ENCODE results near the gene ZNF680. TPM values are rescaled to one million over a fixed set of nuclear protein-coding genes. Genes with fewer than 3 reads are reported as not detected.

ZNF680 gene
- 16.9 TPM for total RNA-seq
- 11.1 TPM for polyA plus RNA-seq
- long read RNA-seq, donor 1 = 0 reads
- long read RNA-seq, donor 2 = 0 reads
- long read RNA-seq, donor 3, partial matches to known transcripts = 7 of 10 reads
- long read RNA-seq, donor 3, other reads (novel, unspliced or antisense) = 0 of 10 reads
- long read RNA-seq, donor 4, partial matches to known transcripts = 34 of 38 reads
- long read RNA-seq, donor 4, other reads (novel, unspliced or antisense) = 0 of 38 reads
- long read RNA-seq, donor 5, transcript ZNF680-201 (4 exons, 3,022 nt) = major isoform, 7 of 33 reads
- long read RNA-seq, donor 5, partial matches to known transcripts = 18 of 33 reads
- long read RNA-seq, donor 5, other reads (novel, unspliced or antisense) = 6 of 33 reads
- long read RNA-seq, donor 6, partial matches to known transcripts = 5 of 6 reads
- long read RNA-seq, donor 6, other reads (novel, unspliced or antisense) = 0 of 6 reads
- long read RNA-seq, donor 7, transcript ZNF680-201 (4 exons, 3,022 nt) = major isoform, 6 of 17 reads
- long read RNA-seq, donor 7, partial matches to known transcripts = 5 of 17 reads
- long read RNA-seq, donor 7, other reads (novel, unspliced or antisense) = 5 of 17 reads
- long read RNA-seq, donor 8 = 0 reads
- long read RNA-seq, donor 9, partial matches to known transcripts = 13 of 25 reads
- long read RNA-seq, donor 9, other reads (novel, unspliced or antisense) = 10 of 25 reads
- long read RNA-seq, donor 10, transcript ZNF680-201 (4 exons, 3,022 nt) = major isoform, 6 of 27 reads
- long read RNA-seq, donor 10, partial matches to known transcripts = 14 of 27 reads
- long read RNA-seq, donor 10, other reads (novel, unspliced or antisense) = 6 of 27 reads

DNA sequence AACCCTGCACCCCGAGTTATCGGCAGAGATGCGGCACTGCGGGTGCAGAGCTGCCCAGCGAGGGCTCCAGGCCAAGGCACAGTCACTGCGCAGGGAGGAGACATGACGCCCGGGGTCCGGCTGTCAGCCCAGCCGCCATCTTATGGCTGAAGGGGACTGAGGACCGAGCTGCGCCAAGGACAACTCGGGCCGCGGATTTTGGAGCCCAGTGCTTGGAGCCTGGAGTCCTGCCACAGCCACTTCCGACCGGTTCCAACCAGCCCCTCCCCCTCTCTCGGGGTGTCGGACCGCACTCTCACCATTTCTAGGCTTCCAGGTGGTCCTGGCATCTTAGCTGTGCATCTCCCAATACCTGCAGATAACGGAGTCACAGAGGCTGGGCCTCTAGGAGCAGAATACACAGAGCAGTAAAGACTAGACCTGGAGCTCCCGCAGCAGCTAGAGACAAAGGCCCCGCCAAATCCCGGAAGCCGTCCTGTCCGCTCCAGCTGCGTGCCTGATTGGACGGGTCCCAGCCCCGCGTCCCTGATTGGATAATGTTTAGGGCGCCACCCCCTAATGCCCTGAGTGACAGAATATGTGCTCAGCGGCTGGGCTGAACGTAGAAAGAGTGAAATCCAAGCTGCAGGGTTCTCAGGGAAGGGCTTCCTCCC is at the start of gene ZNF680:
Gene ZNF680, minus strand, starts transcription at position 446 of the 653 bp plus-strand sequence. Its CDS starts 117 bp downstream, at position 329.
- no peaks in the 10 kb centered on the region for H3K36me3 ChIP-seq (ENCODE audit: control insufficient read depth in 2 of 2, insufficient read depth in 2 of 2, low read length in 1 of 2)
- peak within 1 kb of the TSS; percentile 86 to 93 for H3K27ac ChIP-seq (ENCODE audit: low read depth in 1 of 2, low read length in 1 of 2)
- DNase-seq (ENCODE audit: low read depth in 6 of 9, low spot score in 9 of 9) = peak; percentile 75 to 95 (median 87)
- no peaks in the 10 kb centered on the region for H3K4me1 ChIP-seq (ENCODE audit: control insufficient read depth in 2 of 2, insufficient read depth in 2 of 2, low read length in 2 of 2)
- H3K9me3 ChIP-seq (ENCODE audit: control insufficient read depth in 2 of 2, insufficient read depth in 1 of 2, low read length in 1 of 2) = no peaks in the 10 kb centered on the region
- H3K4me3 ChIP-seq (ENCODE audit: low read length in 2 of 2) = peak within 1 kb of the TSS; percentile 68 to 92
- under 1% methylated on average over 33 of the region's 33 CpGs for WGBS
- no peaks in the 10 kb centered on the region for H3K27me3 ChIP-seq (ENCODE audit: control insufficient read depth in 2 of 2, insufficient read depth in 1 of 2, low read length in 1 of 2)

DNA sequence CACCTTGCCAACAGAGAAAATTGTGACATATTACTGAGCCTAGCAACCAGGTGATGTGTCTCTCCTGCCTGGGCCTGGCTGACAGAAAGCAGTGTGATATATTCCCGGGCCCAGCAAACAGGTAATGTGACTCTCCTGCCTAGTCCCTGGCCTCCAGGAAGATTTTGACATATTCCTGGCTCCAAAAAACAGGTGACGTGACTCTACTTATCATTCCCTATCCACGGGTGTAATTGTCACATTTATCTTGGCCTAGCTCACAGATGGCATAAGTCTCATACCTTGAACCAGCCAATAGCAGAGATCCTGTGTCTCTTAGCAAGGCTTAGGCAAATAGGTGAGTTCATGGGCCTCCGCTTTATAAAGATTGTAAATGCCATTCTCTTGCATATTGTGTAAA is 49.6 kb upstream of the ZNF680 start:
- no peak for DNase-seq (ENCODE audit: low read depth in 6 of 9, low spot score in 9 of 9)
- Histone ChIP-seq H3K27me3 (ENCODE audit: control insufficient read depth in 2 of 2, insufficient read depth in 1 of 2, low read length in 1 of 2) (no peaks in the 10 kb centered on the region), H3K36me3 (ENCODE audit: control insufficient read depth in 2 of 2, insufficient read depth in 2 of 2, low read length in 1 of 2) (no peaks in the 10 kb centered on the region), H3K9me3 (ENCODE audit: control insufficient read depth in 2 of 2, insufficient read depth in 1 of 2, low read length in 1 of 2) (peaks cover 1 to 9% of the 10 kb centered on the region in 2 donors), H3K4me3 (ENCODE audit: low read length in 2 of 2) (no peak overlapping the region), H3K4me1 (ENCODE audit: control insufficient read depth in 2 of 2, insufficient read depth in 2 of 2, low read length in 2 of 2) (no peaks in the 10 kb centered on the region), H3K27ac (ENCODE audit: low read depth in 1 of 2, low read length in 1 of 2) (no peak overlapping the region)
- 70% methylated on average over 4 of the region's 4 CpGs for WGBS

DNA sequence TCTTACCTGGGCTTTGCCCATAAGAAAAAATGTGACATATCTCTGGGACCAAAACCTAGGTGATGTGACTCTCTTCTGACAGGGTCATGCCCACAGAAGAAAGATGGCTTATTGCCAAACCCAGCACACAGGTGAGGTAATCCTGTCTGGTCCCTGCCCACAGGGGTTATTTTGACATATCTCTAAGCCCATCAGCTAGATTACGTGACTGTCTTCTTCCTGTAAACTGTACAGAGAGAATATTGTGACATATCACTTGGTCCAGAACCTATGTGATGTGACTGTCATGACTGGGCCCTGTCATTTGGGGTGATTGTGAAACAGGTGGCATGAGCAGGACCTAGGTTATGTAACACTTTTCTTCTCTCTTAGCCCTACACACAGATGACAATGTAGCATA is 48.8 kb upstream of the ZNF680 start:
- Histone ChIP-seq H3K4me1 (ENCODE audit: control insufficient read depth in 2 of 2, insufficient read depth in 2 of 2, low read length in 2 of 2) (no peaks in the 10 kb centered on the region), H3K27ac (ENCODE audit: low read depth in 1 of 2, low read length in 1 of 2) (no peak overlapping the region), H3K9me3 (ENCODE audit: control insufficient read depth in 2 of 2, insufficient read depth in 1 of 2, low read length in 1 of 2) (peaks cover 1 to 9% of the 10 kb centered on the region in 2 donors), H3K27me3 (ENCODE audit: control insufficient read depth in 2 of 2, insufficient read depth in 1 of 2, low read length in 1 of 2) (no peaks in the 10 kb centered on the region), H3K36me3 (ENCODE audit: control insufficient read depth in 2 of 2, insufficient read depth in 2 of 2, low read length in 1 of 2) (no peaks in the 10 kb centered on the region), H3K4me3 (ENCODE audit: low read length in 2 of 2) (no peak overlapping the region)
- 83% methylated on average over 1 of the region's 1 CpG for WGBS
- DNase-seq (ENCODE audit: low read depth in 6 of 9, low spot score in 9 of 9) = no peak

DNA sequence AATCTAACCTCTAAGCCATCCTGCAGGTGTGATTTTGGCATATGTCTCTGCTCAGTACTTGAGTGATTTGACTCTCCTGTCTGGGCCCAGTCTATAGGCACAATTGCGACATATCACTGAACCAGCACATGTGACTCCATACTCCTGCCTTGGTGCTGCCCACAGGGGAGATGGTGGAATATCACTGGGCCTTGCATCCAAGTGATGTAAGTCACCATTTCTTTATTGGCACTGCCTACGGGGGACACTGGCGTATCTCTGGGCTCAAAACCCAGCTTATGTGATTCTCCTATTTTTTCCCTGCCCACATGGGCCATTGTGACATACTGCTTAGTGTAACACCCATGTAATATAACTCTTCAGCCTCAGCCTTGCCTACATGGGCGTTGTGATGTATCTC is 48.1 kb upstream of the ZNF680 start:
- Histone ChIP-seq H3K9me3 (ENCODE audit: control insufficient read depth in 2 of 2, insufficient read depth in 1 of 2, low read length in 1 of 2) (peaks cover 1 to 9% of the 10 kb centered on the region in 2 donors), H3K4me3 (ENCODE audit: low read length in 2 of 2) (no peak overlapping the region), H3K27ac (ENCODE audit: low read depth in 1 of 2, low read length in 1 of 2) (no peak overlapping the region), H3K36me3 (ENCODE audit: control insufficient read depth in 2 of 2, insufficient read depth in 2 of 2, low read length in 1 of 2) (no peaks in the 10 kb centered on the region), H3K27me3 (ENCODE audit: control insufficient read depth in 2 of 2, insufficient read depth in 1 of 2, low read length in 1 of 2) (no peaks in the 10 kb centered on the region), H3K4me1 (ENCODE audit: control insufficient read depth in 2 of 2, insufficient read depth in 2 of 2, low read length in 2 of 2) (no peaks in the 10 kb centered on the region)
- WGBS = 92% methylated on average over 4 of the region's 4 CpGs
- no peak for DNase-seq (ENCODE audit: low read depth in 6 of 9, low spot score in 9 of 9)

DNA sequence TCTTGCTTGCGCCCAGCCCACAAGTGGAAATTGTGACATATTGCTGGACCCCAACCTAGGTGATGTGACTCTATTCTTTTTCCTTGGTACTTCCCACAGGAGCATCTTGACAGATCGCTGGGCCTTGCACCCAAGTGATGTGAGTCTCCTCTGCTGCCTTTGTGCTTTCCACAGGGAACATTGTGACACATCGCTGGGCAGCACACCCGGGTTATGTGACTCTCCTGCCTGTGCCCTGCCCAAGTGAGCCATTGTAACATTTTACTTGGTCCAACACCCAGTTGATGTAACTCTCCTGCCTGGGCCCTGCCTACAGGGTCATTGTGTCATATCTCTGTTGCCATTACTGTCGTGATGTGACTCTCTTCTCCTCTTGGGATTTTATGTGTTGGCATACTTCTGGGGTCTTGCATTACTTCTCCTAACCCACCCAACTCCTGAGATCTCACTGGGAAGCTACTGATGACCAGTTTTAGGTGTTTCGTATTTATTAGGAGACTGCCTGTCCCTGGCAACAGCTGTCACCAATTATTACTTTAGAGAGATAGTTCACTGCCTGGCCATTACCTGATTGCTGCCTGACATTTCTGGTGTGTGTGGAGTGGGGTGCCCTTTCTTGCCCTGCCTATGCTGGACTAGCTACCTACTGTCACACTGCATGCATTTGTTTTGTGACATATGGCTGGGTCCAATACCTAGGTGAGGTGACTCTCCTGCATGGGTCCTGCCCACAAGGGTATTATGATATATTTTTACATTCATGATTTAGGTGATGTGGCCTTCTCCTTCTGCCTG is 45.4 kb upstream of the ZNF680 start:
- Histone ChIP-seq H3K4me3 (ENCODE audit: low read length in 2 of 2) (no peak overlapping the region), H3K27ac (ENCODE audit: low read depth in 1 of 2, low read length in 1 of 2) (no peak overlapping the region), H3K27me3 (ENCODE audit: control insufficient read depth in 2 of 2, insufficient read depth in 1 of 2, low read length in 1 of 2) (no peaks in the 10 kb centered on the region), H3K4me1 (ENCODE audit: control insufficient read depth in 2 of 2, insufficient read depth in 2 of 2, low read length in 2 of 2) (no peaks in the 10 kb centered on the region), H3K36me3 (ENCODE audit: control insufficient read depth in 2 of 2, insufficient read depth in 2 of 2, low read length in 1 of 2) (no peaks in the 10 kb centered on the region), H3K9me3 (ENCODE audit: control insufficient read depth in 2 of 2, insufficient read depth in 1 of 2, low read length in 1 of 2) (peaks cover 2 to 9% of the 10 kb centered on the region in 2 donors)
- DNase-seq (ENCODE audit: low read depth in 6 of 9, low spot score in 9 of 9) = no peak
- WGBS = 89% methylated on average over 6 of the region's 6 CpGs

DNA sequence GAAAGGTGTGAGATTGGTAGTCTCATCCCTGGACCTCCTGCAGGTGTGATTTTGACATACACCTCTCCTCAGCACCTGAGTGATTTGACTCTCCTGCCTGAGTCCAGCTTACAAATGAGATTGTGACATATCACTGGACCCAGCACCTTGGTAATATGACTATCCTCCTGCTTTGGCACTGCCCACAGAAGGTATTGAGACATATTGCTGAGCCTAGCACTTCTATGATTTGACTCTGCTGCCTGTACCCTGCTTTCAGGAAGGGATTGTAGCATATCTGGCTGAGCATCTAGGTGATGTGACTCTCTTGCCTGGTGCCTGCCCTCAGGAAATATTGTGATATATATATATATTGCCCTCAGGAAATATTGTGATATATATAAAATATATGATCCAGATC is 43.5 kb upstream of the ZNF680 start:
- no peak overlapping the region for H3K27ac ChIP-seq (ENCODE audit: low read depth in 1 of 2, low read length in 1 of 2)
- no peaks in the 10 kb centered on the region for H3K4me1 ChIP-seq (ENCODE audit: control insufficient read depth in 2 of 2, insufficient read depth in 2 of 2, low read length in 2 of 2)
- H3K36me3 ChIP-seq (ENCODE audit: control insufficient read depth in 2 of 2, insufficient read depth in 2 of 2, low read length in 1 of 2) = no peaks in the 10 kb centered on the region
- no peak overlapping the region for H3K4me3 ChIP-seq (ENCODE audit: low read length in 2 of 2)
- no peak for DNase-seq (ENCODE audit: low read depth in 6 of 9, low spot score in 9 of 9)
- H3K27me3 ChIP-seq (ENCODE audit: control insufficient read depth in 2 of 2, insufficient read depth in 1 of 2, low read length in 1 of 2) = no peaks in the 10 kb centered on the region
- peaks cover 2 to 7% of the 10 kb centered on the region in 2 donors for H3K9me3 ChIP-seq (ENCODE audit: control insufficient read depth in 2 of 2, insufficient read depth in 1 of 2, low read length in 1 of 2)

DNA sequence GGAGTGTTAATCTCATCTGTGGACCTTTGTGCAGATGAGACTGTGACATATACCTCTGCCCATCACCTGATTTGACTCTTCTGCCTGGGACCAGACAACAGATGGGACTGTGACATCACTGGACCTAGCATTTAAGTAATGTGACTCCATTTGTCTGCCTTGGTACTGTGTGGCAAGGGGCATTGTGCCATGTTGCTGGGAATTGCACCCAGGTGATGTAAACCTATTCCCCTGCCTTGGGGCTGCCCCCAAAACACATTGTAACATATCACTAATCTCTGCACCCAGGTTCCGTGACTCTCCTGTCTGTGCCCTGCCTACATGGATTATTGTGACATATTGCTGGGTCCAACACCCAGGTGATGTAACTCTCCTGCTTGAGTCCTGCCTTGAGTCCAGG is 40.4 kb upstream of the ZNF680 start:
- Histone ChIP-seq H3K27ac (ENCODE audit: low read depth in 1 of 2, low read length in 1 of 2) (no peak overlapping the region), H3K9me3 (ENCODE audit: control insufficient read depth in 2 of 2, insufficient read depth in 1 of 2, low read length in 1 of 2) (peaks cover 0 to 2% of the 10 kb centered on the region in 2 donors), H3K4me1 (ENCODE audit: control insufficient read depth in 2 of 2, insufficient read depth in 2 of 2, low read length in 2 of 2) (no peaks in the 10 kb centered on the region), H3K36me3 (ENCODE audit: control insufficient read depth in 2 of 2, insufficient read depth in 2 of 2, low read length in 1 of 2) (no peaks in the 10 kb centered on the region), H3K4me3 (ENCODE audit: low read length in 2 of 2) (no peak overlapping the region), H3K27me3 (ENCODE audit: control insufficient read depth in 2 of 2, insufficient read depth in 1 of 2, low read length in 1 of 2) (no peaks in the 10 kb centered on the region)
- no peak for DNase-seq (ENCODE audit: low read depth in 6 of 9, low spot score in 9 of 9)
- WGBS = 98% methylated on average over 1 of the region's 1 CpG

DNA sequence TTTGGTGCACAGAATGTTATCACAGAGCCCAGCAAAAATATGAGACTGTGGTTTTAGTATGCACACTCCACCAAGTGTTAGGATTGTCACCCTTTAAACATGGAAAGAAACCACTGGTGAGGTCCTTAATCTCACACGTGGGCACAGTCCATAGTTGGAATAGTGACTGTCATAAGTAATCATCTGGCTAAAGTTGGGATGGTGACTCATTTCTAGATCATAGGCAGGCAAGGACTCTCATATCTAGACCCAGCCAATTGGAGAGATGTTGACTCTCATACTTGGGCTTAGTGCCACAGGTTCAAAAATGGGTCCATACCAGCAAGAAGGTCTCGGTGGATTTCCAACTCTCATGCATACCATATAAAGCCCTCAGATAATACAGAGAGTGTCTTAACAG is 39.6 kb upstream of the ZNF680 start:
- Histone ChIP-seq H3K4me1 (ENCODE audit: control insufficient read depth in 2 of 2, insufficient read depth in 2 of 2, low read length in 2 of 2) (no peaks in the 10 kb centered on the region), H3K27me3 (ENCODE audit: control insufficient read depth in 2 of 2, insufficient read depth in 1 of 2, low read length in 1 of 2) (no peaks in the 10 kb centered on the region), H3K27ac (ENCODE audit: low read depth in 1 of 2, low read length in 1 of 2) (no peak overlapping the region), H3K36me3 (ENCODE audit: control insufficient read depth in 2 of 2, insufficient read depth in 2 of 2, low read length in 1 of 2) (no peaks in the 10 kb centered on the region), H3K4me3 (ENCODE audit: low read length in 2 of 2) (no peak overlapping the region), H3K9me3 (ENCODE audit: control insufficient read depth in 2 of 2, insufficient read depth in 1 of 2, low read length in 1 of 2) (peaks cover 0 to 2% of the 10 kb centered on the region in 2 donors)
- DNase-seq (ENCODE audit: low read depth in 6 of 9, low spot score in 9 of 9) = no peak
- WGBS = 97% methylated on average over 2 of the region's 2 CpGs

Measured in thymus (tissue), 14 donors.